Ramos (cell line): Measurements from ENCODE around the gene MYB.

Source experiments
- in situ Hi-C: fragments of 300-500 bp; cut with MboI; formaldehyde crosslinking; loops from one replicate; pipeline ENCODE4 v1.14.3; 2022; ENCODE audit warnings: low sequenced_read_pairs; ENCODE audit not compliant: unreplicated experiment

Gene MYB

GRCh38 chr6:135183532-135184440 lies 2.7 kb downstream of the MYB start:
- in situ Hi-C loops: no loop called here

GRCh38 chr6:135185483-135185882 lies 4.4 kb downstream of the MYB start:
- in situ Hi-C loops: no loop called here

GRCh38 chr6:135186255-135186654 lies 5.1 kb downstream of the MYB start:
- in situ Hi-C loops: no loop called here

DNA sequence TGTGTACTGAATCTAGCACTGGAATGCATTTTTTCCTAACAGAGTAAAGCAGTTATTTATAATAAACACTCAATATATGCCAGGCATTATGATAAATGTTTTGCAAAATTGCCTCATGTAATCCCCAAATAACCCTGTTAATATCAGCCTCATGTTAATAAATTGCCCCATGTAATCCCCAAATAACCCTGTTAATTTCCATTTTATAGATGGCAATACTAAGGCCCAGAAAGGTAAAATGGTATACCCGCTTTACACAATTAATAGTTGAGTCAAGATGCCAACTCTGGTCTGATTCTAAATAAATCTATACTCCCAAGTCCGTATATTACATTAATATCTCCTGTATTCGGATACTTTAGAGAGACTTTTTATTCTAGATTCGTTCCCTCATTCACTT lies 6.3 kb downstream of the MYB start:
- in situ Hi-C loops: no loop called here

DNA sequence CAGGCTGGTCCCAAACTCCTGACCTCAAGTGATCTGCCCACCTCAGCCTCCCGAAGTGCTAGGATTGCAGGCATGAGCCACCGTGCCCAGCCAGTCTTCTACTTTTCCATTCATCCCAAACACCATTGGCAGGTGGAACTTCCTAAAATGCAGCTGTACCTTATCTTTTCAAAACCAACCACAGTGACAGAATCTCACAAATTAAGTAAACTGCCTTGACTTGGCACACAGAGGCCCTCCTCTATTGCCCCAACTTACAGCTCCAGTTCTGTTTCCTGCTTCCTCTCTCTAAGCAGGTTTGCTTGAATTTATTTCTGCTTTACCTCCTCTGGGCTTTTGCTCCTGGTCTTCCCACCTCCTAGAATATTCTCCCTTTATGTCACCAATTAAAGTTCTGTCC lies 7.6 kb downstream of the MYB start:
- in situ Hi-C loops: no loop called here

DNA sequence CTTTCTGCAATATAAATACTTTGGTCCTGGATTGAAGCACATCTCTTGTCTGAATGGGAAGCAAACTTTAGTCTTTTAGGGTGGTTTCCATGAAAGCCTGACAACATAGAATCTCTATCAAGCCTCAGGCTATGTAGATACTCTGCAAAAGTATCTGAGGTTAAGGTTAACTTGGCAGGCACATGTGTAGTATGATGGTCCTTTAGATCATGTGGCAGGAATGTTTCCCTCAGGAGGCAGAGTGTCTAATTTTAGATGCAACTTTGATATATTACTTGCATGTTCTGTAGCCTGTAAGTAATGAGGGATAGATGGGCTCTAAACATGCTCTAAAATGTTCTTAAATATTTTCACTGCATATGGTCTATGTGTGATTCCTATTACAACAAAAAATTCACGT lies 8.2 kb downstream of the MYB start:
- in situ Hi-C loops: no loop called here

DNA sequence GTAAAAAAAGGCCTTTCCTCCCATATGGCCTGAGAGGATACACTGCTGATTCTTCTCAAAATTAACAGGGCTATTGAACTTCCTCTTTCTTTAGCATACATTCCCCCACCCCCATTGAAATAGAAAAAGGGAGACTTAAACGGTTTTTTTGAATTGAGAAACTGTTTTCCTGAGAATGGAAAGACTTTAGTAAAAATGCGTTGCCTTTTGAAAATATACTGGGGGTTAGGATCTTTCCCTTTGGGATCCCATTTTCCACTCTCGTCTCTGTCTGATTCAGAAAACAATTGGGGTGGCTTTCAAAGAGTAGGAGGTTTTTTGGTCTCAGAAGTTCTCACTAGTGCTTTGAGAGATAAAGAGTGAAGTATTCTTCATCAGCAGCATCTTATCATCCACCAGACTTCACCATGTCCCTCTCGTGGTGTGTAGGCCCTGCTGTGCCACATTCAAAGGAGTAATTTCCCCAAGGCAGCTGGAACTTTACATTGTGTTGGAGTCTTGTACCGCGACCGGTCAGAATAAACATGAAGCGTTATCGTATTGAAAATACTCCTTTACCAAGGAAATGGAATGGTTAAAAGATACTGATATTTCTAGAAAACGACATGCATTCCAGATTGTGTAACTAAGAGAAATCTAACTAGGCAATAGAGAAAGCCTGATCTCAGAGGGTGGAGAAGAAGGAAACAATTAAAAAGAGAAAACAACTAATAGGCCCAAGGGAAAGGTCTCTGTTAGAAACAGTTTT lies 10.6 kb downstream of the MYB start:
- in situ Hi-C loops: no loop called here

- in situ Hi-C loops: no loop called here
Measured at GRCh38 chr6:135192256-135193174, 11.4 kb downstream of the MYB start.

GRCh38 chr6:135193221-135193620 lies 12.1 kb downstream of the MYB start:
- in situ Hi-C loops: no loop called here

GRCh38 chr6:135195041-135195440 lies 13.9 kb downstream of the MYB start:
- in situ Hi-C loops: no loop called here

DNA sequence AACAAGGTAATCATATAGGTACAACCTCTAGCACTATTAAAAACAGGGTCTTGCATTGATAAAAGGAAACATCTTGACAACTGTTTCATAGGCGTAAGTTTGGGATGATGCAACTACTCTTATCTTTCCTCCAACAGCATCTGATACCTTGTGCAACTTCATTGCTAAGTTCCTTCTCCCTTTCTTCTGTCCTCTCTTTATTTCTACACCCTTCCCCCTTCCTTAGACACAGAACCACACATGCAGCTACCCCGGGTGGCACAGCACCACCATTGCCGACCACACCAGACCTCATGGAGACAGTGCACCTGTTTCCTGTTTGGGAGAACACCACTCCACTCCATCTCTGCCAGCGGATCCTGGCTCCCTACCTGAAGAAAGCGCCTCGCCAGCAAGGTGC lies 14.4 kb downstream of the MYB start:
- in situ Hi-C loops: no loop called here

DNA sequence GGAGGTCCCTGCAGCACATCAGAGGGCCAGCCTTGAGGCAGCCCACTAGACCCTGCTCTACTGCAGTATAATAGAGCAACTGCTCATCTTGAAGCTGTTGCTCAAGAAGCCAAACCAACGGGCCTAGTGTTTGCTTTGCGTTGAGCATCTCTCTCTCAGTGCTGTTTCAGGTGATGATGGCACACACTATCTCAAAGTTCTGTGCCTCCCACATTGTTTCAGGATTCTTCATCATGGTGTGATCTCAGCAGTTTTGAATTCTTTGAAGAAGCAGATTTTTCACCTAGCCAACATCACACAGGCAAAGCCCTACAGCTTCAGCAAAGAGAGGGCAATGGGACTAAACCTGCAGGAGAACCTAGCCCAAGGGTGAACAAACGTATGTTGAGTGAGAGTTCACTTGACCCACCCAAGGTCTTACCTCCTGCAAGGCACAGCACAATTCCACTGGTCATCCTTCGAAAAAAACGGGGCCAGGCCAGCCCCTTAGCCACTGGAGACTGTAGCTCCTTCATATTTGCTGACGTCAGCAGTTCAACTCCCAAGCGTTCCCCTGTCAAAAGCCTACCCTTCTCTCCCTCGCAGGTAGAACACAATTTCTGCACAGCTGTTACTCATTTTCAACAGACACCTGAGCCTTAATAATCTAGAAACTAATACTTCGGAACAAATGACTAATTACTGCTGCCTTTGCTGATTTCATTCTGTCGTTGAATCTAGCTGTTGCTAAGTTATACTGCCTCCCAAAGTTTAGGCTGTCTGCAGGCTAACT lies 15.8 kb downstream of the MYB start:
- in situ Hi-C loops: no loop called here

GRCh38 chr6:135202836-135203235 lies 21.7 kb downstream of the MYB start:
- in situ Hi-C loops: no loop called here

- in situ Hi-C loops: no loop called here
Measured at GRCh38 chr6:135204951-135205350, 23.8 kb downstream of the MYB start.

DNA sequence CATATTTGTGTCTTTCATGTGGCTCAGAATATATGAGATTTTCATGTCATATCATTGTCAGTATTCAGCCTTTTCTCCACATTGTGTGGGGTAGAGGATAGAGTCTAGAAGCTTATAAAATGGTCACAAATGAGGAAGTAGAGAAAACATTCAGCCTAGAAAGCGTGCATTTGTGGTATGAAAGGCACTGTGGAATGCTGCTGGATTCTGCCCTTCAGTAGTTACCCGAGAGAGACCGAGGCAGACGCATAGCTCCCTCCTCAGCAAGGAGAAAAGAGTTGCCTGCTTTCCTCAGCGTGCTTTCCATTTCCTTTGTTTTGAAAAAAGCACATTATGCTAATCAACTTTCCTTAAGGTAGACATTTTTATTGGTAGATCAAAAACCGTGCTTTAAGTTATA lies 28.7 kb downstream of the MYB start:
- in situ Hi-C loops: no loop called here

- in situ Hi-C loops: no loop called here
Measured at GRCh38 chr6:135210632-135211305, 29.7 kb downstream of the MYB start.

DNA sequence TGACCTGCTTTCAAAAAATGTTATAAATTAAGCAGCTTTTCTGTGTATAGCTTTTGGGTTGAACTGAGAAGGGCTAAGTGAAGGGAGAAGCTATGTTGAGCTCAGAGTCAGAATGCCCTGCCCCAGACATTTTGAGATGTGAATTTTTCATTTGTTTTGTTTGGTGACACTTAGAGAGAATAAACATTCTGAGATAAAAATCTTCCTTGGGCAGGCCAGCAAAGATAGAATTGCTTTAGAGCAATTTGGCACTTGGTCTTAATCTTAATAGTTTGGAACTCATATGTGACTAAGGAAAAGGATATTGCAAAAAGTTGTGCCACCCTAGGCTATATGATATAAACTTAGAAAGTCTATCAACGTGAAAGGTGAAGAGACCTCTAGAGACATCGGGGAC lies 30.2 kb downstream of the MYB start:
- in situ Hi-C loops: no loop called here

- in situ Hi-C loops: no loop called here
Measured at GRCh38 chr6:135212020-135212806, 31.1 kb downstream of the MYB start.
